ENCODE measurements around the gene PMM1. TPM values are rescaled to one million over a fixed set of nuclear protein-coding genes. Genes with fewer than 3 reads are reported as not detected.

Gene PMM1
- total RNA-seq, 4 donors from 2014 or later = 37.4 to 54.2 (median 39.3) TPM

DNA sequence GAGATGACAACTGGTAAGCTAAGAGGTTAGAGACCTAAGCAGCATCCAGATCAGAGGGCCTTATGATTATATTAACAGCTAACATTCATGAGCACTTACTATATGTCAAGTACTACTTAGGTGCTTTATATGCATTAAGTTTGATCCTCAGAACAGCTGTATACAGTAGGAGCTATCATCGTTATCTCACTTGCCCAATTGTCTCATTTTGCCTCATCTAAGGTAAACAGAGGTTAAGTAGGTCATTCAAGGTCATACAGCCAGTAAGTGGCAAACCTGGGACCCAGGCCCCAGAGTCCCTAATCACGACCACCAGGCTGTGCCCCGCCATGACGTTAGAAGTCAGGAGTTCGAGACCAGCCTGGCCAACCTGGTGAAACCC is 40.8 kb downstream of the PMM1 start:
- 95% methylated on average over 5 of the region's 5 CpGs for WGBS
- TF ChIP-seq EP300 (IDR thresholded peaks at IDR 0.05) (no peak), POLR2A (IDR thresholded peaks at IDR 0.05; ENCODE audit: low read depth) (no peak), POLR2AphosphoS5 (IDR thresholded peaks at IDR 0.05) (no peak)
- no peaks in the 10 kb centered on the region for H3K27me3 ChIP-seq
- no peak overlapping the region for H3K27ac ChIP-seq (replicated peaks in 1 of 4)
- no peak overlapping the region for H3K4me3 ChIP-seq
- no peak for DNase-seq (ENCODE audit: extremely low spot score)
- intact Hi-C loops (cut with DNase I) = loop anchor here (5.0 kb wide), 1 partner anchor 38 kb away; the partner anchor contains the start of gene PMM1
- H3K9me3 ChIP-seq = no peaks in the 10 kb centered on the region
- peaks cover 7 to 12% (median 9%) of the 10 kb centered on the region in 4 donors for H3K4me1 ChIP-seq
- H3K36me3 ChIP-seq = no peaks in the 10 kb centered on the region

DNA sequence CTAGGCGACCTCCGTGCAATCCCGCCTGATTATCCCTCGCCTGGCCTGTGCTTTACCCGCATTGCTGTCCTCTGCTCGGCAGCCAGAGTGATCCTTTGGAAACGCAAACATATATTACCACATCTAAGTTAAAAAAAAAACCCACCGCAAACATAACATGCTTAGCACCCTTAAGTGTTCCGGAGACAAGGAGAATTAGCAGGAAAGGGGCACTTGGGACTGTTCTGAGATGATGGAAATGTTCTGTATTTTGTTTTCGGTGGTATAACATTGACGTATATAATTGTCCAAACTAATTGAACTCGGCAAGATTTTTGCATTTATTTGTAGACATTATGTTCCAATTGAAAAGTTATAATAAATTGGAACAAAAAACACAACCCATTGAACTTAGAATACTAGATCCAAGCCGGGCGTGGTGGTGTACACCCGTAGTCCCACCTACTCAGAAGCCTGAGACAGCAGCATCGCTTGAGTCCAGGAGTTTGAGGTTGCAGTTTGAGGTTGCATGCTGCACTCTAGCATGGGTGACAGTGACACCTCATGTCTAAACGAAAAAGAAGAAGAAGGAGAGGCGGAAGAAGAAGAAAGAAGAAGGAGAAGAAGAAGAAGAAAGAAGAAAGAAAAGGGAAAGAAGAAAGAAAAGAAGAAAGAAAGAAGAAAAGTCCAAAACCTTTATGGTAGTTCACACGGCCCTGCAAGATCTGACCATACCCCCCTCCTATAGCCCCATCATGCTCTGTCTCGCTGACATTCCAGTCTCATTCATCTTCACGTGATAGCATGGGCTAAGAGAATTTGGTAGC is 44.8 kb downstream of the PMM1 start:
- intact Hi-C loops (cut with DNase I) = loop anchor here (2.0 to 5.0 kb wide), 2 partner anchors 42 to 76 kb away; partner anchors contain the start of genes DESI1, PMM1 and XRCC6
- 25% methylated on average over 17 of the region's 21 CpGs for WGBS
- Histone ChIP-seq H3K36me3 (peaks cover 0 to 10% (median 5%) of the 10 kb centered on the region in 4 donors), H3K27me3 (no peaks in the 10 kb centered on the region), H3K9me3 (no peaks in the 10 kb centered on the region), H3K4me3 (peak overlapping the region; percentile 70 to 93 (median 76)), H3K4me1 (peaks cover 20 to 45% (median 38%) of the 10 kb centered on the region in 4 donors), H3K27ac (replicated peaks in 1 of 4) (peak overlapping the region; percentile 41 to 93 (median 90))
- no peak for DNase-seq (ENCODE audit: extremely low spot score)
- peak in 1 of 2 donors; percentile 7 for TF ChIP-seq POLR2AphosphoS5 (IDR thresholded peaks at IDR 0.05)
- TF ChIP-seq, protein P1, sequence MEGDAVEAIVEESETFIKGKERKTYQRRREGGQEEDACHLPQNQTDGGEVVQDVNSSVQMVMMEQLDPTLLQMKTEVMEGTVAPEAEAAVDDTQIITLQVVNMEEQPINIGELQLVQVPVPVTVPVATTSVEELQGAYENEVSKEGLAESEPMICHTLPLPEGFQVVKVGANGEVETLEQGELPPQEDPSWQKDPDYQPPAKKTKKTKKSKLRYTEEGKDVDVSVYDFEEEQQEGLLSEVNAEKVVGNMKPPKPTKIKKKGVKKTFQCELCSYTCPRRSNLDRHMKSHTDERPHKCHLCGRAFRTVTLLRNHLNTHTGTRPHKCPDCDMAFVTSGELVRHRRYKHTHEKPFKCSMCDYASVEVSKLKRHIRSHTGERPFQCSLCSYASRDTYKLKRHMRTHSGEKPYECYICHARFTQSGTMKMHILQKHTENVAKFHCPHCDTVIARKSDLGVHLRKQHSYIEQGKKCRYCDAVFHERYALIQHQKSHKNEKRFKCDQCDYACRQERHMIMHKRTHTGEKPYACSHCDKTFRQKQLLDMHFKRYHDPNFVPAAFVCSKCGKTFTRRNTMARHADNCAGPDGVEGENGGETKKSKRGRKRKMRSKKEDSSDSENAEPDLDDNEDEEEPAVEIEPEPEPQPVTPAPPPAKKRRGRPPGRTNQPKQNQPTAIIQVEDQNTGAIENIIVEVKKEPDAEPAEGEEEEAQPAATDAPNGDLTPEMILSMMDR (IDR thresholded peaks at IDR 0.05) = no peak

DNA sequence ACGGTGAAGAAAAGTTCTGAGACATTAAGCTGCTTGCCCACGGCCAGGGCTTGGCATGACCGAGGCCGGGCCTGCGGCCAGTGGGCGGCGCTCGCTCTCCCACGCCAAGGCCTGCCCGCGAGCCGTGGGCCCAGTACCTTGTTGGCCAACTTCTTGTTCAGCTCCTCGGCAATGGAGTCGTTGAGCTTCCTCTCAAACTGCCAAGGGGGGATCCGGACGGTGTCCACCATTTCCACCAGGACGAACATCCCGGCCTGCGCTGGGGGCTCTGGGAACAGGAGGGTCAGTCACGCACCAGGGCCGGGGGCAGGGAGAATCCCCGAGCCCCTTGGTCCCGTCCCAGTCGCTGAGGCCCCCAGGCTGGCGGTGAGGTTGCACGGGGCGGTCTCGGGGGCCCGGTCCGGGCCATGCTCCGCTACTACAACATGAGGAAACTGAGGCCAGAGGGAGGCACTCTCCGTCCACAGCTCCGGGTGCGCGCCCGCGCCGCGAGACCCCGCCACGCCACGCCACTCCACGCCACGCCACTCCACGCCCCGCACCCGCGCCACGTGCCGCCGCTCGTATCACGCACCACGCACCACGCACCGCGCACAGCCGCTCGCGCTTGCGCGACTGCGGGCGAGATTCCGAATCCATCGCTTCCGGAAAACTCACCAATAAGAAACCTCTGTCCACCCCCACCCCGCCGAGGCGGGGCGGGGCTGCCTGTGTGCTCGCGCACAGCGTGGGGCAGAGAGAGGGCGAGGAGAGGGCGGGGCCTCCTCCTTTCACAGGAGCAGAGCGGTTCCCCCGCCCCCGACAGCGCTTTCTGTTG is 45.6 kb downstream of the PMM1 start, which contains the start of gene POLR3H:
TSS of gene POLR3H (minus strand) at position 617 of the 817 bp plus-strand sequence. CDS start at position 248, 369 bp downstream.
- TF ChIP-seq EP300 (IDR thresholded peaks at IDR 0.05) (no peak), POLR2AphosphoS5 (IDR thresholded peaks at IDR 0.05) (peak; percentile 75 to 84), POLR2A (IDR thresholded peaks at IDR 0.05; ENCODE audit: low read depth) (peak; percentile 40)
- TF ChIP-seq, protein P1 (IDR thresholded peaks at IDR 0.05) = peak; percentile 63 to 72 (median 72)
- H3K36me3 ChIP-seq = peaks cover 0 to 17% (median 11%) of the 10 kb centered on the region in 4 donors
- peak within 1 kb of the TSS; percentile 70 to 93 (median 76) for H3K4me3 ChIP-seq
- H3K9me3 ChIP-seq = no peaks in the 10 kb centered on the region
- no peaks in the 10 kb centered on the region for H3K27me3 ChIP-seq
- intact Hi-C loops (cut with DNase I) = loop anchor here (2.0 kb wide), 1 partner anchor 77 kb away; the partner anchor contains the start of genes DESI1 and XRCC6
- H3K27ac ChIP-seq (replicated peaks in 1 of 4) = peak within 1 kb of the TSS; percentile 89 to 93 (median 92)
- peak; percentile 99 for DNase-seq (ENCODE audit: extremely low spot score)
- under 1% methylated on average over 50 of the region's 80 CpGs for WGBS
- peaks cover 20 to 54% (median 46%) of the 10 kb centered on the region in 4 donors for H3K4me1 ChIP-seq

DNA sequence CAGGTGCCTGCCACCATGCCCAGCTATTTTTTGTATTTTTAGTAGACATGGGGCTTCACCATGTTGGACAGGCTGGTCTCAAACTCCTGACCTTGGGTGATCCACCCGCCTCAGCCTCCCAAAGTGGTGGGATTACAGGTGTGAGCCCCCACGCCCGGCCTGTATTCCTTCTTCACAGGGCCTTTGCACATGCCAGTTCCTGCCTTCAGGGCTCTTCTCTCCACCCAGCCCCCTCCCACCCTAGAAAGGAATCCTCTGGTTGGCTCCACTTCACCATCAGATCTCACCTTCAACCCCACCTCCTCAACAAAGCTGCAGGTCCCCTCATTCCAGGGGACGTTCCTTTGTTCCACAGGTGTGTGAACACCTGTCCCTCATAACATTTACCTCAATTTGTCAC is 47.4 kb downstream of the PMM1 start:
- Histone ChIP-seq H3K9me3 (no peaks in the 10 kb centered on the region), H3K36me3 (peaks cover 0 to 23% (median 17%) of the 10 kb centered on the region in 4 donors), H3K27ac (replicated peaks in 1 of 4) (peak overlapping the region in 3 of 4 donors; percentile 9 to 93 (median 42)), H3K4me1 (peaks cover 20 to 65% (median 58%) of the 10 kb centered on the region in 4 donors), H3K4me3 (no peak overlapping the region), H3K27me3 (no peaks in the 10 kb centered on the region)
- DNase-seq (ENCODE audit: extremely low spot score) = no peak
- TF ChIP-seq, protein P1 (IDR thresholded peaks at IDR 0.05) = no peak
- TF ChIP-seq EP300 (IDR thresholded peaks at IDR 0.05) (no peak), POLR2AphosphoS5 (IDR thresholded peaks at IDR 0.05) (no peak), POLR2A (IDR thresholded peaks at IDR 0.05; ENCODE audit: low read depth) (no peak)
- 96% methylated on average over 4 of the region's 4 CpGs for WGBS
- intact Hi-C loops (cut with DNase I) = no loop called here

All from esophagus muscularis mucosa (tissue), 4 donors.